NOMO-1 treated with dmso at 0.1 percent for 144 hours (cell line): Measurements from ENCODE around the gene DRAM1.

Source experiments
- DNase-seq: peaks from one replicate; lab custom pipeline; 2025; ENCODE audit not compliant: unreplicated experiment; lab: John Stamatoyannopoulos, UW

Gene DRAM1

DNA sequence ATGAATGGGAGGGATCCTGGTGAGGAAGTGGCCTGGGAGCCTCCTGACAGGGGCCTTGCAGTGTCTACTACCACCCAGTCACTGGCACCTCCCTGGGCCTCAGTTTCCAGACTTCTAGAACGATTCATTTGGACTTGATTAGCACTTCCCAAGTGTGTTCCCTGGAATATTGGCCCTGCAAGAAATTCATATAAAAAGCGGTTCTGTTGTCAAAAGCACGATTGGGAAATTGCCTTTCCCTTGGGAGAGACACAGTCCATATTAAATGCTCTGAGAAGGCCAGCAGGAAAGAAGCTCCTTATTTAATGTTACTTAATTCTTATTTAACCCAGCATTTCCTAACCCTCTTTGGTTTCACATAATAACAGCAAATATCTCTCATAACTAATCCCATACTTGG, 61.9 kb downstream of the DRAM1 start:
- DNase-seq = no peak

GRCh38 chr12:101939856-101940265, 62.5 kb downstream of the DRAM1 start:
- peak; percentile 76 for DNase-seq

GRCh38 chr12:101940400-101940950, 63.1 kb downstream of the DRAM1 start:
- no peak for DNase-seq

GRCh38 chr12:101941306-101942249, 64.2 kb downstream of the DRAM1 start:
- DNase-seq = no peak

DNA sequence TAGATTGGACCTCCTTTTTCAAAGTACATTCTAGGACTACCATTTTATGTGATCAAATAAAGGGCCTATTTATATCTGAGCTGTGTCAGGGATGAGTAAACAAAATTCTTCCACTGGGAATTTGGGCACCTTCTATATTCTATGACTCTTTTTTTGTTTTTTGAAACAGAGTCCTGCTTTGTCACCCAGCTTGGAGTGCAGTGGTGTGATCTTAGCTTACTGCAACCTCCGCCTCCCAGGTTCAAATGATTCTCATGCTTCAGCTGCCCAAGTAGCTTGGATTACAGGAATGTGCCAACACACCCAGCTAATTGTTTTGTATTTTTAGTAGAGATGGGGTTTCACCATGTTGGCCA, 64.8 kb downstream of the DRAM1 start:
- DNase-seq = no peak

- no peak for DNase-seq
Observed at GRCh38 chr12:101945369-101946232, 68.2 kb downstream of the DRAM1 start.

GRCh38 chr12:101946233-101946611, 68.8 kb downstream of the DRAM1 start:
- DNase-seq = no peak

GRCh38 chr12:101947316-101947715, 69.9 kb downstream of the DRAM1 start:
- DNase-seq = no peak

DNA sequence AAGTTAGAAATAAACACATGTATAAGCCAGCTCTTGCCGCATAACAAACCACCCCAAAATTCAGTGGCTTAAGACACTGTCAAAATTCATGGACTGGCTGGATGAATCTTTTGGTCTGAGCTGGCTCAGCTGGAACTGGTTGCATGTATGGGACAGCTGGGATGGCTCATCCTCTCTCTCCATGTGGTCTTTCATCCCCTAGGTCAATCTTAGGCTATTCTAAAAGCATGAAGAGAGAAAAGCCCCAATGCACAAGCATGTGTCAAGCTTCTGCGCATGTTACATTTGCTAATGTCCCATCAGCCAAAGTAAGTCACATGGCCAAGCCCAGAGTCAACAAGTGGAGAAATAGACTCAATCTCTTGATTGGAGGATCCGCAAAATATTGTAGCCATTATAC, 71.0 kb downstream of the DRAM1 start:
- DNase-seq = no peak

- DNase-seq = no peak
Observed at GRCh38 chr12:101951002-101951670, 73.8 kb downstream of the DRAM1 start.

GRCh38 chr12:101954113-101954512, 76.7 kb downstream of the DRAM1 start:
- no peak for DNase-seq

- DNase-seq = no peak
Observed at GRCh38 chr12:101954676-101955075, 77.3 kb downstream of the DRAM1 start.

DNA sequence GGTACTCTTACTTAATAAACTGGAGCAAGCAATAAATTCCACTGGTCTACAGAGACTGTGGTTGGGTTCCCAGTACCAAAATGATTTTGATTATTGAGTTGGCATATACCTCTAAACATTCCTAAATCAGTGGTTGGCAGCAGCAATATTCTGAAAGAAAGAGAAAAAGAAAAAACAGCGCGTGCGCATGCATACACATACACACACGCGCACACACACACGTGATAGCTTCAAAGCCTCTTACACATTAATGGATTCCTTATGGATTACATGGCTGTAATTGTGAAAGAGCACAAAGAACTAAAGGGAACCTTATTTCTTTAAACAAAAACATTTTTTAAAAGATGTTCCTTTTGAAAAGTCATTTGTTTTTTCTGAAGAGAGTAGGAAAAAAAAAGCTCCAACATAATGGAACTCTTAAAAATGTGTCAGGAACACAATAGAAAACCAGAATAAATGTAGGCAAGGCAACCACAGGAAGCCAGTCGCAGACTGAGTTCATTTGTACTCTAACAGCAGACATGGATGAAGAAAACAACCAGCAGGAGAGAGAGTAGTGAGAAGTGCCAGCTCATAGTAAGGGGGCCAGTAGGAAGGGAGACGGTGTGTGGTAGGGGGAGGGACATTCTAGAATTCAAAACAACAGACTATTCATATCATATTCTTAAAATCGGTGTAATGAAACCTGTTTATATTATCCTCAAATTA, 80.0 kb downstream of the DRAM1 start:
- DNase-seq = no peak

- DNase-seq = no peak
Observed at GRCh38 chr12:101959607-101960006, 82.2 kb downstream of the DRAM1 start.

GRCh38 chr12:101962486-101962885, 85.1 kb downstream of the DRAM1 start:
- no peak for DNase-seq

DNA sequence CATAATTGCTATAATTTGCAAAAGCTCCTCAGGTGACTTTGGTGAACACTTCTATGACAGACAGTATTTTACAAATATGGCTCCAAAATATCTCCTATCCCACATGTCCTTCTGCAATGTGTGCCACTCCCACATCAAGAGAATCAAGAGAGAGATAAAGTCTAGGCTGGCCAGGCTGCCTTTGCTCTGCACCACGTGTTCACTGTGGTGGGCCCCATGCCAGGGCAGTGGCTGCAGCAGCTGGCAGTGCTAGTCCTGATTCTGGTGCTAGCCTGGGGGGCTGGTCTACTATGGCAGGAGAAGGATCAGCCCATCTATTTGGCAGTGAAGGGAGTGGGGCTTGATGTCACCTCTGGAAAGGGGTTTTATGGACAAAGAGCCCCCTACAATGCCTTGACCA, 86.3 kb downstream of the DRAM1 start:
- no peak for DNase-seq

DNA sequence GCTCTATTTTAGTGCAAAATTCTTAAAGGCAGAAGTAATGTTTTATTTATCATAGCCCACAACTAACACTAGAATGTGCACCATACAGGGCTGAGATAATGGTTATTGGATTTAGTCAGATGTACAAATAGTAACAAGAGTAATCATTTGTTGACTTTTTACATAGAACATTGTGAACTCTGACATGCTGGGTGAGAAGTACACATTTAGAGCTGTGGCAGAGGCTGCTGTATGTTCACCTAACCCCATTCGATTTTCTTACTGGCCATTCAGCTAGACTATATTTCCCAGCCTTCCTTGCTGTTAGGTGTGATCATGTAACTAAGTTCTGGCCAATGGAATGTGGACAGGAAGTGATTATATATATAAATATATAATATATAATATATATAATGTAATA, 89.1 kb downstream of the DRAM1 start:
- no peak for DNase-seq

DNA sequence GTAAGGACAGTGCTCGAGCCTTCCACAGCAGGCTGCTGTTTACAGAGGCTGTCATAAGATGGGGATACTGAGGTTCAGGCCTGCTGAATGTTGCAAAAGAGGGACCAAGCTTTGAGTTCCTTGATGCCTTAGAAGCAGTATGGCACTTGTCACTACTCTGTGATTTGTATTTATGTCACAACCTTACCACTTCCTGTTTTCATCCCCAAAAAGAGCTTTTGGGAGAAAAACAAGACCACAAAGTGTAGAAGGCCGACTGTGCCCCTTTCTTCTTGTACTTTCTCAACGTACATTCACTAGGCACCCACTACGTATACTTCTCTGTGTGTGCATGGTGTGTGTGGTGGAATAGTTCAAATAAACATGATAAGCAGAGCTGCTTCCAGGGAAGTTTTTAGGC, 90.1 kb downstream of the DRAM1 start:
- DNase-seq = peak; percentile 59

GRCh38 chr12:101968770-101969169, 91.4 kb downstream of the DRAM1 start:
- no peak for DNase-seq
